ENCODE data around the gene ARHGAP21.

GRCh38 chr10:24574578-24575155 is 149.0 kb downstream of the ARHGAP21 start:
- no peak for TF ChIP-seq CTCF (IDR thresholded peaks at IDR 0.05)
- no peak for TF ChIP-seq ELK1 (IDR thresholded peaks at IDR 0.05; ENCODE audit: low read depth, low read length)
- TF ChIP-seq CEBPB (IDR thresholded peaks at IDR 0.05), result no peak
- TF ChIP-seq MYC (IDR thresholded peaks at IDR 0.05; ENCODE audit: borderline replicate concordance, low read length), result no peak
- TF ChIP-seq RCOR1 (IDR thresholded peaks at IDR 0.05; ENCODE audit: low read depth, low read length), result no peak
- no peak for TF ChIP-seq REST (IDR thresholded peaks at IDR 0.05)
- TF ChIP-seq ZC3H11A (IDR thresholded peaks at IDR 0.05), result no peak
- no peak for TF ChIP-seq HOXA7 (CRISPR knock-in tag; IDR thresholded peaks at IDR 0.05)
- TF ChIP-seq HMGXB4 (CRISPR knock-in tag; IDR thresholded peaks at IDR 0.05; ENCODE audit: borderline replicate concordance), result no peak
- no peak for TF ChIP-seq POLR2A (IDR thresholded peaks at IDR 0.05; ENCODE audit: low read length)
- TF ChIP-seq HDAC2 (IDR thresholded peaks at IDR 0.05), result no peak
- TF ChIP-seq BCL3 (IDR thresholded peaks at IDR 0.05), result no peak

Data from A549 (cell line).